CD4-positive, alpha-beta T cell (primary cell): Measurements from ENCODE around the gene KIDINS220. TPM values are rescaled to one million over a fixed set of nuclear protein-coding genes. Genes with fewer than 3 reads are reported as not detected.

Experiments used
- ATAC-seq: fragments of 200-7000 bp; cut with Tn5 transposase; one replicate; pipeline ENCODE4 v1.10.0; 2022; ENCODE audit warnings: mild to moderate bottlenecking; ENCODE audit not compliant: poor library complexity
- CTCF ChIA-PET: fragments of 350-600 bp; sonication (Branson Sonifier 250); formaldehyde crosslinking; loops from one replicate; lab custom pipeline; 2021; ENCODE audit warnings: antibody characterized with exemption, inconsistent platforms; lab: Charles Lee
- POLR2A ChIA-PET: fragments of 350-600 bp; sonication (Branson Sonifier 250); formaldehyde crosslinking; loops from one replicate; lab custom pipeline; 2021; ENCODE audit warnings: antibody characterized with exemption, inconsistent platforms; lab: Charles Lee
- DNase-seq, 14 experiments: peaks; one replicate each; pipeline ENCODE4 v3.0.0-alpha.2; 2013 to 2020; ENCODE audit warnings: mixed read lengths in 2 of 14
- H3K27ac ChIP-seq, 2 donors: one replicate each; pipeline versions ENCODE4 v1.5.1 to v1.7.0; 2013; ENCODE audit warnings: low read length in 2 of 2, low read depth in 1 of 2, mild to moderate bottlenecking in 1 of 2
- H3K27me3 ChIP-seq, 2 experiments: 1 replicate in 1 of 2; 2 replicates in 1 of 2; pipeline versions ENCODE4 v1.6.1 to v1.7.0; 2013; ENCODE audit warnings: low read length in 2 of 2, control low read depth in 1 of 2, mild to moderate bottlenecking in 1 of 2, moderate library complexity in 1 of 2; ENCODE audit not compliant: insufficient read depth in 2 of 2, control insufficient read depth in 1 of 2
- H3K36me3 ChIP-seq: one replicate; pipeline ENCODE4 v1.6.1; 2013; ENCODE audit warnings: low read length, control low read depth; ENCODE audit not compliant: insufficient read depth
- H3K4me1 ChIP-seq: one replicate; pipeline ENCODE4 v1.6.1; 2013; ENCODE audit warnings: low read length, control low read depth; ENCODE audit not compliant: insufficient read depth
- H3K4me3 ChIP-seq: one replicate; pipeline ENCODE4 v1.5.1; 2013; ENCODE audit warnings: mild to moderate bottlenecking, low read length, moderate library complexity
- H3K9me3 ChIP-seq, 2 experiments: 1 replicate in 1 of 2; 2 replicates in 1 of 2; pipeline versions ENCODE4 v1.6.1 to v1.7.0; 2013; ENCODE audit warnings: low read length in 2 of 2, mild to moderate bottlenecking in 2 of 2, control low read depth in 1 of 2, moderate library complexity in 1 of 2; ENCODE audit not compliant: control insufficient read depth in 1 of 2, insufficient read depth in 1 of 2
- H3K27ac Mint-ChIP-seq: one replicate; pipeline ENCODE4 v1.8.0; 2020; ENCODE audit warnings: mixed read lengths
- H3K27me3 Mint-ChIP-seq: one replicate; pipeline ENCODE4 v1.8.0; 2021; ENCODE audit warnings: mixed read lengths
- H3K36me3 Mint-ChIP-seq: one replicate; pipeline ENCODE4 v1.8.0; 2021; ENCODE audit warnings: low read depth, mixed read lengths
- H3K4me1 Mint-ChIP-seq: one replicate; pipeline ENCODE4 v1.8.0; 2021; ENCODE audit warnings: low read depth, mixed read lengths
- H3K4me3 Mint-ChIP-seq: one replicate; pipeline ENCODE4 v1.8.0; 2020; ENCODE audit warnings: mild to moderate bottlenecking, mixed read lengths
- H3K9me3 Mint-ChIP-seq: one replicate; pipeline ENCODE4 v1.8.0; 2020; ENCODE audit warnings: mixed read lengths
- CTCF ChIP-seq: fragments of 200-600 bp; IDR thresholded peaks from one replicate; pipeline ENCODE4 v1.8.0; 2022; ENCODE audit warnings: antibody characterized with exemption, mild to moderate bottlenecking
- intact Hi-C, 2 experiments: fragments of 100-400 bp; cut with DNase I in 1 of 2; cut with micrococcal nuclease in 1 of 2; formaldehyde crosslinking; loops; one replicate each; pipeline versions ENCODE4 v1.15.1 to v1.9.0; 2023 to 2025; cut with DNase I, micrococcal nuclease
- polyA plus RNA-seq, 2 donors: library from polyadenylated mRNA; unstranded; fragments of 120-200 nt; gene quantifications; one replicate each; pipeline ENCODE4 v1.2.1, GENCODE V29; 2013
- total RNA-seq, 174 experiments: library from RNA in 2 of 174; stranded (reverse) in 2 of 174; gene quantifications; one replicate each; pipeline ENCODE4 v1.2.3 and lab custom pipeline; 2021 to 2026

The KIDINS220 gene
- total RNA-seq (10 to 100 TPM; 29.3 to 31.4 TPM), total RNA-seq (lab: John Stamatoyannopoulos, UW) (87.8 to 235 (median 146) reads per million in 172 experiments)
- polyA plus RNA-seq (2013, experiment 1 of 2): 37.7 TPM
- polyA plus RNA-seq (2013, experiment 2 of 2): 41.7 TPM

- no peaks in the 10 kb centered on the region for H3K36me3 ChIP-seq
- peak within 1 kb of the TSS; percentile 84 for H3K27ac Mint-ChIP-seq
- ChIA-PET CTCF (interaction anchor here (0.7 kb wide), 1 partner anchor 203 kb away, joined by 3 read pairs; no protein-coding TSS in a partner anchor), POLR2A (interaction anchor here (1.6 kb wide), 1 partner anchor 155 kb away, joined by 5 read pairs; the partner anchor contains the start of gene ID2)
- no peak for TF ChIP-seq CTCF
- peak within 1 kb of the TSS; percentile 100 for H3K4me3 Mint-ChIP-seq
- peaks cover 4% of the 10 kb centered on the region for H3K36me3 Mint-ChIP-seq
- no peaks in the 10 kb centered on the region for H3K27me3 ChIP-seq
- intact Hi-C loops: loop anchor here (2.0 to 10.0 kb wide), 6 partner anchors 155 to 1975 kb away; partner anchors contain the start of genes CPSF3 (in 2 of the 2), ITGB1BP1 (in 2 of the 2), HPCAL1 (in 1 of the 2) and ID2 (in 1 of the 2)
- peaks cover 49% of the 10 kb centered on the region for H3K4me1 Mint-ChIP-seq
- DNase-seq (peak; percentile 79 to 93 (median 84)), ATAC-seq (peak; percentile 96)
- H3K27me3 Mint-ChIP-seq: no peaks in the 10 kb centered on the region
- peak within 1 kb of the TSS in 1 of 2 donors; percentile 48 for H3K27ac ChIP-seq
- H3K4me1 ChIP-seq: peaks cover 40% of the 10 kb centered on the region
- peak within 1 kb of the TSS; percentile 89 for H3K4me3 ChIP-seq
- no peaks in the 10 kb centered on the region for H3K9me3 ChIP-seq
- H3K9me3 Mint-ChIP-seq: no peaks in the 10 kb centered on the region
Measured at GRCh38 chr2:8836971-8837794, at the start of gene KIDINS220. Gene KIDINS220 (minus strand): TSS chr2:8837613. CDS start chr2:8827093, 10,520 bp downstream.

- Histone ChIP-seq H3K36me3 (no peaks in the 10 kb centered on the region), H3K4me1 (no peaks in the 10 kb centered on the region), H3K27ac (no peak overlapping the region), H3K4me3 (no peak overlapping the region), H3K9me3 (no peaks in the 10 kb centered on the region), H3K27me3 (no peaks in the 10 kb centered on the region)
- H3K27ac Mint-ChIP-seq: no peak overlapping the region
- no peaks in the 10 kb centered on the region for H3K27me3 Mint-ChIP-seq
- DNase-seq: no peak
- H3K9me3 Mint-ChIP-seq: peaks cover 3% of the 10 kb centered on the region
- TF ChIP-seq CTCF: no peak
- ChIA-PET POLR2A (no interaction called here), CTCF (no interaction called here)
- no peaks in the 10 kb centered on the region for H3K36me3 Mint-ChIP-seq
- H3K4me3 Mint-ChIP-seq: no peak overlapping the region
- no peaks in the 10 kb centered on the region for H3K4me1 Mint-ChIP-seq
- no peak for ATAC-seq
- intact Hi-C loops: no loop called here
Measured at GRCh38 chr2:8886876-8887275, 49.5 kb upstream of the KIDINS220 start.

- Histone ChIP-seq H3K9me3 (no peaks in the 10 kb centered on the region), H3K27ac (no peak overlapping the region), H3K4me3 (no peak overlapping the region), H3K36me3 (no peaks in the 10 kb centered on the region), H3K4me1 (no peaks in the 10 kb centered on the region), H3K27me3 (no peaks in the 10 kb centered on the region)
- Mint-ChIP-seq H3K4me3 (no peak overlapping the region), H3K27ac (no peak overlapping the region), H3K9me3 (peaks cover 3% of the 10 kb centered on the region), H3K36me3 (no peaks in the 10 kb centered on the region), H3K27me3 (no peaks in the 10 kb centered on the region), H3K4me1 (no peaks in the 10 kb centered on the region)
- DNase-seq (no peak), ATAC-seq (no peak)
- ChIA-PET POLR2A (no interaction called here), CTCF (no interaction called here)
- no peak for TF ChIP-seq CTCF
- intact Hi-C loops: no loop called here
Measured at GRCh38 chr2:8886202-8886518, 48.7 kb upstream of the KIDINS220 start.
